Upper lobe of left lung (tissue), 6 donors: ENCODE measurements around the gene MCOLN2. TPM values are rescaled to one million over a fixed set of nuclear protein-coding genes. Genes with fewer than 3 reads are reported as not detected.

Experiments used
- ATAC-seq, 2 donors: fragments of 200-7000 bp; cut with Tn5 transposase; one replicate each; pipeline ENCODE4 v1.9.1; 2022; ENCODE audit warnings: mild to moderate bottlenecking in 2 of 2, moderate library complexity in 2 of 2; ENCODE audit not compliant: low FRiP score in 2 of 2
- DNase-seq, 2 donors: peaks; one replicate each; pipeline ENCODE4 v3.0.0-alpha.2; 2019 to 2020
- H3K27ac ChIP-seq, 4 donors: fragments of 200-600 bp; sonication (generic); one replicate each; pipeline ENCODE4 v1.5.1; 2016 to 2019
- H3K27me3 ChIP-seq, 4 donors: fragments of 200-600 bp; sonication (generic); one replicate each; pipeline ENCODE4 v1.5.1; 2017 to 2019
- H3K36me3 ChIP-seq, 4 donors: fragments of 200-600 bp; sonication (generic); one replicate each; pipeline ENCODE4 v1.5.1; 2016 to 2019
- H3K4me1 ChIP-seq, 4 donors: fragments of 200-600 bp; sonication (generic); one replicate each; pipeline ENCODE4 v1.5.1; 2018 to 2019
- H3K4me3 ChIP-seq, 4 donors: fragments of 200-600 bp; sonication (generic); one replicate each; pipeline ENCODE4 v1.5.1; 2017 to 2019; ENCODE audit warnings: mild to moderate bottlenecking in 2 of 4, moderate library complexity in 1 of 4
- H3K9me3 ChIP-seq, 4 donors: fragments of 200-600 bp; sonication (generic); one replicate each; pipeline ENCODE4 v1.5.1; 2018 to 2019
- CTCF ChIP-seq, 6 experiments: fragments of 450-650 bp in 4 of 6; fragments of 200-600 bp in 2 of 6; sonication (generic) in 2 of 6; IDR thresholded peaks; one replicate each; pipeline ENCODE4 v1.5.1; 2016 to 2019; ENCODE audit warnings: antibody characterized with exemption in 6 of 6
- EP300 ChIP-seq, 4 donors: sonication (generic); formaldehyde crosslinking; IDR thresholded peaks; one replicate each; pipeline ENCODE4 v1.5.1; 2017; ENCODE audit warnings: antibody characterized with exemption in 4 of 4, control low read depth in 2 of 4
- POLR2A ChIP-seq, 4 donors: fragments of 450-650 bp; IDR thresholded peaks; one replicate each; pipeline ENCODE4 v1.5.1; 2016 to 2017; ENCODE audit warnings: antibody characterized with exemption in 4 of 4, mild to moderate bottlenecking in 2 of 4
- POLR2AphosphoS5 ChIP-seq, 2 donors: sonication (generic); formaldehyde crosslinking; IDR thresholded peaks; one replicate each; pipeline ENCODE4 v1.5.1; 2017; ENCODE audit warnings: antibody characterized with exemption in 2 of 2
- WGBS, 2 donors: methylation state at CpG; one replicate each; pipeline ENCODE4 v1.1.5; 2017 to 2018; 5-methylcytosine and 5-hydroxymethylcytosine counted together
- total RNA-seq, 6 donors: library from RNA; depleted of rRNA in 4 of 6; stranded (reverse); fragments of >200 nt in 4 of 6; gene quantifications; one replicate each; pipeline versions ENCODE4 v1.1.0 to v1.2.1, GENCODE V29; 2016 to 2021
- donor health status: DM: no; HTN: no; CAD: no; lungs with moderate emphysema.
- donor health status: DM: no; HTN: yes; CAD: no; lungs with severe emphysema.

Gene MCOLN2
- total RNA-seq, 6 donors from 2014 or later, result 5.8 to 41.9 (median 7.4) TPM

GRCh38 chr1:84899969-84900368 lies 96.9 kb downstream of the MCOLN2 start:
- no peaks in the 10 kb centered on the region for H3K9me3 ChIP-seq
- TF ChIP-seq EP300 (IDR thresholded peaks at IDR 0.05), result no peak
- ATAC-seq, result no peak

GRCh38 chr1:84896279-84896678 lies 100.6 kb downstream of the MCOLN2 start:
- TF ChIP-seq POLR2AphosphoS5 (IDR thresholded peaks at IDR 0.05) (no peak), POLR2A (IDR thresholded peaks at IDR 0.05) (no peak), CTCF (IDR thresholded peaks at IDR 0.05) (no peak), EP300 (IDR thresholded peaks at IDR 0.05) (no peak)
- Histone ChIP-seq H3K9me3 (no peaks in the 10 kb centered on the region), H3K27me3 (peaks cover 0 to 17% (median 10%) of the 10 kb centered on the region in 4 donors), H3K4me3 (no peak overlapping the region), H3K27ac (no peak overlapping the region), H3K4me1 (peaks cover 4 to 14% (median 10%) of the 10 kb centered on the region in 4 donors), H3K36me3 (no peaks in the 10 kb centered on the region)
- DNase-seq (no peak), ATAC-seq (no peak)
- 78 to 88% methylated on average over 2 of the region's 2 CpGs for WGBS, 2 donors

More at GRCh38 chr1:84899969-84900368, 96.9 kb downstream of the MCOLN2 start:
- Histone ChIP-seq H3K4me1 (no peaks in the 10 kb centered on the region), H3K27ac (no peak overlapping the region), H3K4me3 (no peak overlapping the region), H3K36me3 (no peaks in the 10 kb centered on the region), H3K27me3 (no peaks in the 10 kb centered on the region)
- DNase-seq, result no peak
- 63 to 79% methylated on average over 1 of the region's 1 CpG for WGBS, 2 donors

- no peaks in the 10 kb centered on the region for H3K9me3 ChIP-seq
- WGBS, 2 donors, result 3 to 7% methylated on average over 12 to 24 of the region's 93 CpGs
- TF ChIP-seq POLR2A (IDR thresholded peaks at IDR 0.05) (no peak), EP300 (IDR thresholded peaks at IDR 0.05) (no peak), POLR2AphosphoS5 (IDR thresholded peaks at IDR 0.05) (no peak), CTCF (IDR thresholded peaks at IDR 0.05) (no peak)
- H3K36me3 ChIP-seq, result no peaks in the 10 kb centered on the region
- ATAC-seq, result peak in 1 of 2 donors; percentile 34
- peak in 1 of 2 donors; percentile 88 for DNase-seq
- H3K27ac ChIP-seq, result no peak within 1 kb of the TSS
- peaks cover 0 to 17% (median 10%) of the 10 kb centered on the region in 4 donors for H3K27me3 ChIP-seq
- H3K4me1 ChIP-seq, result peaks cover 4 to 14% (median 10%) of the 10 kb centered on the region in 4 donors
- H3K4me3 ChIP-seq, result peak within 1 kb of the TSS; percentile 14 to 43 (median 40)
Observed at GRCh38 chr1:84892705-84893618, 104.0 kb downstream of the MCOLN2 start, which contains the start of gene LPAR3. Gene LPAR3, minus strand, starts transcription at chr1:84893206. Its CDS starts 27,086 bp downstream, at chr1:84866120.

GRCh38 chr1:84890566-84890965 lies 106.3 kb downstream of the MCOLN2 start:
- Histone ChIP-seq H3K4me3 (no peak overlapping the region), H3K9me3 (no peaks in the 10 kb centered on the region), H3K4me1 (peaks cover 4 to 14% (median 10%) of the 10 kb centered on the region in 4 donors), H3K27ac (no peak overlapping the region), H3K27me3 (peaks cover 0 to 17% (median 10%) of the 10 kb centered on the region in 4 donors), H3K36me3 (no peaks in the 10 kb centered on the region)
- WGBS, 2 donors, result 83 to 90% methylated on average over 2 of the region's 2 CpGs
- ATAC-seq (no peak), DNase-seq (no peak)
- TF ChIP-seq EP300 (IDR thresholded peaks at IDR 0.05) (no peak), CTCF (IDR thresholded peaks at IDR 0.05) (no peak), POLR2A (IDR thresholded peaks at IDR 0.05) (no peak), POLR2AphosphoS5 (IDR thresholded peaks at IDR 0.05) (no peak)

- Histone ChIP-seq H3K27ac (no peak overlapping the region), H3K4me3 (no peak overlapping the region), H3K27me3 (peaks cover 0 to 17% (median 10%) of the 10 kb centered on the region in 4 donors), H3K4me1 (peaks cover 4 to 14% (median 10%) of the 10 kb centered on the region in 4 donors), H3K36me3 (no peaks in the 10 kb centered on the region), H3K9me3 (no peaks in the 10 kb centered on the region)
- DNase-seq (no peak), ATAC-seq (peak in 1 of 2 donors; percentile 35)
- whole genome bisulfite sequencing, 2 donors, result 48 to 56% methylated on average over 5 of the region's 5 CpGs
- TF ChIP-seq CTCF (IDR thresholded peaks at IDR 0.05) (no peak), POLR2AphosphoS5 (IDR thresholded peaks at IDR 0.05) (no peak), EP300 (IDR thresholded peaks at IDR 0.05) (no peak), POLR2A (IDR thresholded peaks at IDR 0.05) (no peak)
Observed at GRCh38 chr1:84889437-84889836, 107.5 kb downstream of the MCOLN2 start.
